AG09319 (cell line): ENCODE results near the gene EVL.

ENCODE experiments used
- DNase-seq: peaks from one replicate; pipeline ENCODE4 v3.0.0-alpha.2; 2010; ENCODE audit warnings: low read depth; ENCODE audit errors: extremely low read depth
- TF ChIP-seq, protein P1 (sequence below): IDR thresholded peaks from 2 replicates; pipeline ENCODE4 v1.5.1; 2011; ENCODE audit warnings: low read depth, mild to moderate bottlenecking, inconsistent platforms, low read length, moderate library complexity

Gene EVL

DNA sequence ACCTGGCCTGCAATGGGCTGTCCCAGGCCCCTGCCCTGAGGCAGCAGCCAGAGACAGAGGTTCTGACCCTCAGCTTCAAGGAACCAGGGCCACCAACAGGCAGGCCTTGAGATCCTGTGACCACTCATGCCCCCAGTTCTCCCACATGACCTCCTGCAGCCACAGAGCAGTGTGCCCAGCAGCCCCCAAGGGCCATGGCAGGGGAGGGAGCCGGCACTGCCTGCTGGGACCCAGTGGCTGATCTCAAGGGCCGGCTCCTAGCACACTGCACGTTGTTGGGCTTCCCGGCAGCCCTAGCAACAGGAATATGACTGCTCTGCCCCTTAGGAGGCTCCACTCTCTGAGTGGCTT, 79.4 kb downstream of the EVL start:
- TF ChIP-seq, protein P1, sequence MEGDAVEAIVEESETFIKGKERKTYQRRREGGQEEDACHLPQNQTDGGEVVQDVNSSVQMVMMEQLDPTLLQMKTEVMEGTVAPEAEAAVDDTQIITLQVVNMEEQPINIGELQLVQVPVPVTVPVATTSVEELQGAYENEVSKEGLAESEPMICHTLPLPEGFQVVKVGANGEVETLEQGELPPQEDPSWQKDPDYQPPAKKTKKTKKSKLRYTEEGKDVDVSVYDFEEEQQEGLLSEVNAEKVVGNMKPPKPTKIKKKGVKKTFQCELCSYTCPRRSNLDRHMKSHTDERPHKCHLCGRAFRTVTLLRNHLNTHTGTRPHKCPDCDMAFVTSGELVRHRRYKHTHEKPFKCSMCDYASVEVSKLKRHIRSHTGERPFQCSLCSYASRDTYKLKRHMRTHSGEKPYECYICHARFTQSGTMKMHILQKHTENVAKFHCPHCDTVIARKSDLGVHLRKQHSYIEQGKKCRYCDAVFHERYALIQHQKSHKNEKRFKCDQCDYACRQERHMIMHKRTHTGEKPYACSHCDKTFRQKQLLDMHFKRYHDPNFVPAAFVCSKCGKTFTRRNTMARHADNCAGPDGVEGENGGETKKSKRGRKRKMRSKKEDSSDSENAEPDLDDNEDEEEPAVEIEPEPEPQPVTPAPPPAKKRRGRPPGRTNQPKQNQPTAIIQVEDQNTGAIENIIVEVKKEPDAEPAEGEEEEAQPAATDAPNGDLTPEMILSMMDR = no peak
- DNase-seq = no peak

DNA sequence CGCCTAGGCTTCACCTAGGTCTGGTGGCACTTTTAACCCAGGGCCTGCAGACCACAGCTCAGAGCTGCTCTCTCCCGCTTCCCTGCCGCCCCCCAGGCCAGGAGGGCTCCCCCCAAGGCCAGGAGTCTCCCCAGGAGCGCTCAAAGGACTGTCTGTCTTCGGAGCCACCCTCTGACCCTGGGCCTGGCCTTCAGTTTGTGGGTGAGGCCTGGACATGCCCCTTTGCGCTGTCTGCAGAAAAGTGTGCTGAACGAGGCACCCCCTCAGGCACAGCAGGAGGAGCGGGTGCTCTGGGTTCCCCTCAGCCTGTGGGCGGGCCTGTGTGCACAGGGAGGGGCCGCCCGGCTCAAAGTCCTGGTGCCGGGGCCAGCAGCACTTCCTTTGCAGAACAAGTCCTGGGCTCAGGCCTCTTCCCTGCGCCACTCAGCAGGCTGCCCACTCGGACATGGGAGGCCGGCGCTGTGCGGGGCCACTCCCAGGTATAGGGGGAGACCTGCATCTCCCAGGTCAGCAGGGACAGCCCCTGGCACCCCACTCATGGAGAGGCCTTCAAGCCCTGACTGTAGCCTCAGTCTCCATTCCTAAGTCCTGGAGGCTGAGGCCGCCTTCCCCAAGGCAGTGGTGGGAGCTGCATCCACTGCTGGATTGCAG, 79.9 kb downstream of the EVL start:
- TF ChIP-seq, protein P1 = no peak
- DNase-seq = no peak

DNA sequence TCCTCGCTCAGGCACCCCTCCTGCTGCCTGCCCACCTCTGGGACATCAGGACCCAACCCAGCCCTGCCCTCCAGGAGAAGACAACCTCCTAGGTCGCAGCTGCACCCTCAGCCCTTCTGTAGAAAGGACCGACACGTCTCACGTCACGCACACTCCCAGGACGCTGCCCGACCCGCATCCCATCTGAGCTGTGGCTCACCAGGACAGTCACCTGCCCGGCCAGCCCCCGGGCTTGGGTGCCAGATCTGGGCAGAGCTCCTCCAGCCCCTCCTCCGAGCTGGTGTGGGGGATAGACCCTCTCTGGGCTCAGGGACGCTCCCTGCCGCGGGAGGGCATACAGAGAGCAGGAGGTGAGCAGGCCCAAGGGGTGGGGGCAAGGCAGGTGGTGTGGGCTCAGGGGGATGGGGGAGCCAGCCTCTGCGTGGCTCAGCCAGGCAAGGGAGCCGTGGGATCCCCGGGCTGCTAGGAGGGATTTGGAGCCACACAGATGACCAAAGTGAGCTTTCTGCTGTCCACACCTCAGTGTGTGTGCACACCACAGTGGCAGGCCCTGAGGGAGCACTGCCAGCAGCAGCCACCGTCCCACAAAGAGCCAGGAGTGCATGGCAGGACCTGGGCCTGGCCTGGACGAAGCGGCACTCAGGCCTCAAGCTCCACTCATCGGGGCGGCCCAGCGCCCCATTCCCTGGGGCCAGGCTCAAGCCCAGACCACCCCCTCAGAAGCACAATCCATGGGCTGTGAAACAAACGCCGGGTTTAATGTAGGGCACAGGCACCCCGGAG, 80.7 kb downstream of the EVL start:
- TF ChIP-seq, protein P1 = no peak
- no peak for DNase-seq

DNA sequence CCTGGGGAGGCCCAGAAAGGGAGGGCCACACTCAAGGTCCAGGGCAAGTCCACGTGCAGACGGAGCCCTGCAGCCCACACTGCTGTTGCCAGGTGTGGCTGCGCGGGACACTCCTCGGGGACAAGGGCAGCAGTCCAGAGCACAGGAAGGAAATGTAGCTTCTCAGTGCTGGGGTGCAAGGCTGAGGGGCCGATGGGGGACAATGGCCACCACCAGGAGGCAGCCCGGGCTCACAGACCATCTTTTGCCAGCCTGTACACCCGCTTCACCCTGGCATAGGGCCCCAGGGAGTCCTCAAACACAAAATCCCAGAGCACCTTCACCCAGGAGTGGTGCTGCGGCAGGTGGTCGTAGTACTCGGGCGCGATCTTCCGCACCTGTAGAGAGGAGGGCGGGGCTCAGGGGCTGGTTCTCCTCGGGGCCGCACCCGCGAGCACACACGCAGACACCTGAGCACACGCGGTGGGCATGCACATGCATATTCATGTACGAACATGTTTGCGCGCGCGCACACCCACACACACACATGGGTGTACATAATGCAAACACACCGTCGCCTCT, 81.4 kb downstream of the EVL start:
- no peak for DNase-seq
- TF ChIP-seq, protein P1 = no peak; the same call in none of the 2 replicates

DNA sequence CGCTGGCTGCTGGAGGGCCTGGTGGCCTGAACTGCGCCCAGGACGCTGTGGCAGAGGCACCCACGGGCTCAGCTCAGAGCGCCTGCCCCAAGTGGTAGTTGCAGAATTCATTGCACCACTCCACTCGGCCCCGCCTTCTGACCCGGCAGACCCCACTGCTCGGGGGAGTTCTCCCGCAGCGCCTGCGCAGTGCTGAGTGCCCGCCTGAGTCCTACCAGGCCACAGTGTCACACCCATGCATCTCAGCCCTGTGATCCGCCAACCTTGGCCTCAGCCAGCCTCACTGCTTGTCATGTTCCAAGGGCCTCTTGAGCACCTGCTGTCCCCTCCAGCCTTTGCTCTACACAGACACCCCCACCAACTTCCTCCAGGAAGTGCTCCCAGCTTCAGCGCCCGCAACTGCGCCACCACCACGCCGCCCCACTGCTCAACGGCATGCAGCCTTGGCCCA, 82.0 kb downstream of the EVL start:
- TF ChIP-seq, protein P1 = no peak
- no peak for DNase-seq

DNA sequence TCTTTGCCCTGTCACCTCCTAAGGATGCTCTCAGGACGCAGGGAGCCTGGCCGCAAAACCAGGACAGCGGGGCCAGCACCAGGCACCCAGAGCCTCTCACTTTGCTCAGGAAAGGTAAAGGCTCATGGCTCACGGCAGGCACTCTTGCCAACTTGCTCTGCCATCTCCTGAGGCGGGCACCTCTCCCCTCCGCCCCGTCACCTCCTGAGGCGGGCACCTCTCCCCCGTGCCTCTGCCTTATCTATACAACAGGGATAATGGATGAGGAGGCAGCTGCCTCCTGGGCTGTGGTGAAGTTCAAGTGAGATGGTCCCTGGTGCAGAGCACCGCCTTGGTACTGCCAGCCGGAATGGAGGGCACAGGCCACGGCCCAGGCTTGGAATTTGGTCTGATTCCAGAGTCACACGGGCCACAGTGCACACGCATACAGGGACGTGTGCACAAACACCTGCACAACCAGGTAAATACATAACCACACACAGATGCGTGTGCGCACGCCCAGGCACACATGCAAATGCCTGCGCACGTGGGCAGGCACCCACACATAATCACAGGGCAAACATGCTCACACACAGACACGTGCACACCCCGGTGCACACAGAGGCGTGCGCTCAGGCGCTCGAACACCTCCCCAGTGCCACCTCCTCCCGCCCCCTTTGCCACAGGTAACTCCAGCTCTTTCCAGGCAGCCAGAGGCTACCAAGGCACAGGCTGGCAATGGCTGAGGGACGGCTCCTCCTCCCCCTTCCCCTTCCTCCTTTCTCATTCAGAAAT, 82.7 kb downstream of the EVL start:
- no peak for DNase-seq
- TF ChIP-seq, protein P1 = no peak
